CD4-positive, alpha-beta T cell treated with Interleukin-6 for 4 hours (primary cell): ENCODE results near the gene SNX30.

Experiments
- DNase-seq: peaks from one replicate; pipeline ENCODE4 v3.0.0-alpha.2; 2020; ENCODE audit warnings: mixed read lengths

The SNX30 gene

DNA sequence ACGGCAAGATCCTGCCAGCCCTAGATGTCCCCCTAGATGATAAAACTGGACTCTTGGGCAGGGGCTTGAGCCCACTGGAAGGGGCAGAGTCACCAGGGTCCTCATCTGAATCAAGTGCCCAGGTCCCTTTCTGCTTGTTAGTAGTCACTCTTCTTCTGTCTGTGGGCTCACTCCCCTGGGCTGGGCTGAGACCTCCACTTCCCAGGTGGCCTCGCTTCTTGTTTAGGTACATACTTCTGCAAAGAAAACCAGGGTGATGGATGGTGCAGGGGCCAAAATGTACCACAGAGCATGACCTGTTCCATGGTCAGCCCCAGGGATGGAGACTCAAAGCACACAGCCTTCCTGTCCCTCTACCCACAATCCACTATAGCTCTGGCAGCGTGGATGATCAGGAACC is 141.0 kb downstream of the SNX30 start:
- DNase-seq: no peak

DNA sequence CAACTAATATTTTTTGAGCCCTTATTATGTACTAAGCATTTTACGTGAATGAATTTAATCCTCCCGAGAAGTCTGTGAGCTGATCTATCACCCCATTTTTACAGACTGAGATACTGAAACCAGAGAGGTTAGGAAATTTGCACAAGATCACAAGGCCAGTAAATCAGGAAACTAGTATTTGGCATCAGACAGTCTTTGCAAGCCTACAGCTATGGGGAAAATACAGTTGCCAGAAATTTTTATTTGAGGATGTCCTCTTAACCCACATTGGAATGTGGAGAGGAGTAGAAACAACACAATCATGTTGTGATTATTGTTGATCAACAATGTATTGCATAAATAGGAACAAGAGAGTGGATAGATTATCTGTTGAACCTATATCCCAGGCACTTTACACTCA is 142.4 kb downstream of the SNX30 start:
- no peak for DNase-seq

DNA sequence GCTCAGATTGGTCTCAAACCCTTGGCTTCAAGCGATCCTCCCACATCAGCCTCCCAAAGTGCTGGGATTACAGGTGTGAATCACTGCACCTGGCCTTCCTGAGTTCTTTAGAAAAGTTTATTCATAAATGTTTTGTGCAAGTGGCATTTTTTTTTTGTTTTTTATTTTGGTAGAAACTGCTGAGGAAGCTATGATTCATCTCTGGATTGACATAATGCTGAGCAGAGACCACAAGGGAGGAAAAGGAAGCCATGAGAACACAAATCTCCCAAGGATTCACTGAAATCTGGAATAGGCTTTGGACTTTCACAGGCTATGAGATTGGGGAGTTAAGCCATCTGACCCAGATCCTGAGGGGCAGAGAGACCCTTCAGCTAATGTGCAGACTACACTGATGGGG is 143.5 kb downstream of the SNX30 start:
- DNase-seq: no peak

DNA sequence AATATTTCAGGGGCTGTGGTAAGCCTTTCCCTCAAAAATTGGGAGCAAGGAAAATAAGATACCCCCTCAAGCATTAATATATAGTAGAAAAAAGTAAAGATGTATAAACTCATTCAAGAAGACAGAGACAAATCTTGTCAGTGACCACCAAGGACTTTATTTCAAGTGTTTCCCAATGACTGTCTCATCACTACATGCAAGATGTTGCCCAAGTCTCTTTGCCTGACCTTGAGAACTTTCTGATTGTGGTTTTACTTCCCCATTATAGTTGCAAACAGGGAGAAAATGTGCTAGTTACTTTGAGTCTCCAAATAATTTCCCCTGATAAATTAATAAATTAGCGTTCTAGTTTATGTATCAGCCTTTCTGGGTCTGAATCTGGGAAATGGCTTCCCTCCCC is 144.1 kb downstream of the SNX30 start:
- no peak for DNase-seq

GRCh38 chr9:112896131-112896530 is 145.6 kb downstream of the SNX30 start:
- no peak for DNase-seq

DNA sequence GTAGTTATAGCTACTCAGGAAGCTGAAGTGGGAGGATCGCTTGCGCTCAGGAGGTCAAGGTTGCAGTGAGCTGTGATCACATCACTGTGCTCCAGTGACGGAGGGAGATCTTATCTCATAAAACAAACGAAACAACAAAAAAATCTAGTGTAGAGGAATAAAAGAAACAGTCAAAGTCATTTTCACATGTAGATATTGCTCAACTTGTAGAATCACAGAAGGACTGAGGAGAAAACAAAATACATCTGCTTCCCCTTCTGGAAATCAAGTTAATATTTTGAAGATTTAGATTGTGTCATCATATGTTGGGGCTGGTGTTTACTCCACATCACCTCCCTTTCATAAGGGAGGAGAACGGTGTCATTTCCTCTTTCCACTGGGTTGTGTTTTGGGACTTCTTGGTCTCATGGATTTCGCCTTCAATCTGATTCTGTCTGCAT is 148.3 kb downstream of the SNX30 start:
- no peak for DNase-seq

- no peak for DNase-seq
Measured at GRCh38 chr9:112900488-112900887, 149.9 kb downstream of the SNX30 start.

- DNase-seq: no peak
Measured at GRCh38 chr9:112900901-112901300, 150.3 kb downstream of the SNX30 start.

DNA sequence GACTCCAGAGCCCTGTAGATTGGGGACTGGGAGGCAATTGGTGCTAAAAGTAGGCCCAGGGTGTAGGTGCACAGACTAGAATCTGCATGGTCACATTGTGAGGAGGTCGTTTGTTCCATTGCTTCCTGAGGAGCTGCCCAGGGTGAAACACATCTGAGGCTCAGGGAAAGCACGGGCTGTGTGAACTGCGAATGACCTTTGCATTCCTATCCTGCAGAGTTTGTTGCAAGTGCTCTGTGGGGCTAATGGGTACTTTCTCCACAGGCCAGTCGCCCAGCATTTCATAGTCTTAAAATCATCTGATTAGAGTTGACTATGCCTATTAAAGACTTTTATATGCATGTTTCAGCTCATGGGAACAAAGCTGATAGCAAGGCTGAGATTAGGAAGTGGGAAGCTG is 154.5 kb downstream of the SNX30 start:
- no peak for DNase-seq

DNA sequence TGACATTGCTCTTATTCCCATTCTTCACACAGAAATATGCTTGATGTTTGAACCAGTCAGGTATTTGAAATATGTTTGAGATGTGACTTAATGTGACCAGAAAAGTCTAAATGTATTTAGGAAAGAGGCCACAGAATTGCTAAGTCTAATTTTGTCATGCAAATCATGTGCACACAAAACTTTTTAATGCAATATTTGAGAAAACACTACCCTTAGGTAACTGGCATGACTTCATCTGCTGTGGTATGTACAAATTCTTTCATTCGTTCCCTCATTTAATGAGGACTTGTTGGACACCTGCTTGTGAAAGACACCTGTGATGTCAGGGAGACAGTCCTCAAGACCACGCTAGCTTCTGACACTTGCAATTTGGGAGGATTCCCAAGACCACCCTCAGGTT is 161.2 kb downstream of the SNX30 start:
- no peak for DNase-seq

DNA sequence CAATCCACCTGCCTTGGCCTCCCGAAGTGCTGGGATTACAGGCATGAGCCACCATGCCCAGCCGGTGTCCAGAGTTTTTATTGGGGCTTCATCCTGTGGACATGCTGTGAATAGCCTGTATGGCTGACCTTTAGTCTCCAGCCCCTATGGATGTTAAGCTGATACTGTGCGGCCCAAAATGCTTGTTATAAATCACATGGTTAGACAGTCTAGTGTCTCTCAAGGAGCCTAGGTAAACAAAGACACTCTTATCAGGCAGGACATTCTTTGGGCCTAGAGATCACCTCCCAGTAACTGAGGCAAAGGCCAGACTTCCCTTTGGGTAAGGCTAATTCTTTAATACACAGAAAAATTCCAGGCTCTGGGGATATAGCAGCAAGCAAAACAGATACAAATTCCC is 162.1 kb downstream of the SNX30 start:
- DNase-seq: no peak

- DNase-seq: no peak
Measured at GRCh38 chr9:112913326-112913725, 162.8 kb downstream of the SNX30 start.

DNA sequence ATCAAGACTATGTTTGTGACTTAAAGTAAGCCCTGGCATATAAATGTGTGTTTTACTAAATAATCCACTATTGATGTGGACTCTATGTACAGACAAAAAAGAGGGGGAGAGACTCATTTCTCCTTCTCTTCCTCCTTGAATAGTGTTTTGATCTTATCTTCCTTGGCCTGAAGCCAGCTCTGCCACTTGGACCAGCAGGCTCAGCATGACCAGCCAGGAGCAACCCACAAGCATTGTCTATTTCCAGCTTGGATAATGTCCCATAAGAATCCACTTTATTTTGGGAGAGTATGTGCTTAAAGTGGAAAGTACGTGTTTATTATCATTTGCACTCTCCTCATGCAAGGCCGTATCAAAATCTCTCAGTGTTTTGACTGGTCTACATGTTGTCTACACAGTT is 164.0 kb downstream of the SNX30 start:
- DNase-seq: no peak

DNA sequence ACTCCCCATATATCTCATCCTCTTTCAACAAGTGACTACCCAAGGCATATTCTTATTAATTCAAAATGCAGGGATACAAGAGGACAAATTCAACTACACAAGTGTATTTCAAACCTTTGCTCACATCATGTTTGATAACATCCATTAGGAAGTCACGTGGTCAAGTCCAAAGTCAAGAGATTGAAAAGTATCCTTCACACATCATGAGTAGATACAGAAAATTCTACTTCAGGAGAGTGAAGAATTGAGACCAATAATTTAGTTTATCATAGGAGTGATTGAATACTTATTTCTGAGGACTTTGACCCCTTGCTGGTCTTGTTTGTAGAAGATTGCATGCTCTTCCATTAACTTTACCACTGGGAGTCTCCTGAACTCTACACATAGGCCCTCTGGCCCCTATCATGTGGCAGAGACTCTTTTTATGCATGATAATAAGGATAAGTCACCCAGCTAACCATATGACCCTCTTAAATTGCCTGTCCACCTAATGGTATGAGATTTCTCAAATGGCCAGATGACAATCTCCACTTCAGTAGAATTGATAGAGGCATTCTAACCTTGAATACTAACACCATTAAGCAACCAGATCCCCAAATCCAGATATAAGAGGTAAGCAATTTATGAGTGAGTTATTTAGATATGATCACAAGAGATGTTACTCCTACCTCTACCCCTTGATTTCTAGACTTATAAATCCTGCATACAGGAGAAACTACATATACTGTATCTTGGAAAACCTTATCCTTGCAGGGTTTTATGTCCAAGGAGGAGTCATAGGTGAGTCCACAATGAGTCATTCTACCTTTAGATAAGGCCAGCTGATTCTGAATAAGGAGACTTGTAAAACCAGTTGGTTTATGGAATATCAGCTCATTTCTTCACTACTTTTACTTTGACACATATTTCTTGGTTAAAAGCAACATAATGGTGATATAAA is 166.8 kb downstream of the SNX30 start:
- no peak for DNase-seq

DNA sequence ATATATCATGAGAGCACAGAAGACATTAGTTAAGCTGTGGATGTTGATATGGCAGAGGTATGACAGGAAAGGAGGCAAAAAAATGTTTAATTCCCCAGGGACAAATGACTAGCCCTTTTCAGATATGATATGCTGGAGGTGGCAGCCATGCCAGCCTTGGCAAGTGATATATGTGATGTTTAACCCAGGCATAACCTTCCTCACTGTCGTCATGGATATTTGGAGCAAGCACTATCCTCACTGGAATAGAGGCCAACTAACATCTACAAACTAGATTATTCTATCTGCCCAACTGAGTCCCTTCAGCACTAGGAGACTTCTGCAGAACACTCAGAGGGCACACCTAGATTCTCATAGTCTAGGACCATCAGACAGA is 167.4 kb downstream of the SNX30 start:
- no peak for DNase-seq

DNA sequence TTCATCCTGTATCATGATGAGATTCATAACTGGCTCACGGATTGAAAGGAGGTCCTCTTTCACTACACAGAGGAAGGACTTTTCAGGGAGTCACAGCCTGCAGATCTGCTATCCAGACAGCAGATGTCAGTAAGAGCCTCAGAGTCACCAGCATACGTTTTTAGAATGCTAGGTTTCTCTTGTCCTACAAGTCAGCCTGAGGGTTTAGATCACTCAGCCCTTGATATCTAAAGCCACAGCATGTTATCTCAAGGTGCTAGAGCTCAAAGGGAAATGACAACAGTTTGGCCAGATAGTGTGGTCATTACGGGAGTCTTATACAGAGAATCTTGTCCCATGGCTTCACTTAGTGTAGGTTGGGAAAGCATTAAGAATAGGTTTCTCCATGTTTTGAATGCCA is 171.0 kb downstream of the SNX30 start:
- no peak for DNase-seq
